ENCODE data around the gene FAM171A2. TPM values are rescaled to one million over a fixed set of nuclear protein-coding genes. Genes with fewer than 3 reads are reported as not detected.
A peak's percentile ranks its signal among the peaks of the same experiment; 100 is the strongest.

FAM171A2 gene
- total and polyA plus RNA-seq, 2 donors (not counting 1 experiment from before 2014, with no cell fraction given): 0.18 to 0.69 TPM

- Histone ChIP-seq H3K79me2 (ENCODE audit: control insufficient read depth, insufficient read depth, low read length) (no peaks in the 10 kb centered on the region), H3K9me3 (ENCODE audit: control extremely low read depth in 1 of 3, control insufficient read depth in 2 of 3, insufficient read depth in 1 of 3, low read length in 2 of 3) (peaks cover 0 to 15% (median 0%) of the 10 kb centered on the region in 3 donors), H3K27ac (ENCODE audit: low read length in 2 of 2) (no peak overlapping the region), H3K4me3 (ENCODE audit: control extremely low read depth in 1 of 5, extremely low read depth in 1 of 5, insufficient read depth in 1 of 5, low read depth in 2 of 5, low read length in 4 of 5) (peak overlapping the region in 3 of 5 experiments; percentile 17 to 38 (median 20)), H3K4me2 (replicated peaks; ENCODE audit: low read depth, low read length, poor library complexity, severe bottlenecking) (peak overlapping the region; percentile 78), H3K9ac (ENCODE audit: low read length) (peak overlapping the region; percentile 26), H3K4me1 (ENCODE audit: control insufficient read depth in 2 of 2, insufficient read depth in 2 of 2, low read length in 2 of 2) (peaks cover 18 to 20% of the 10 kb centered on the region in 2 donors), H3K36me3 (replicated peaks in 1 of 2; ENCODE audit: control extremely low read depth in 1 of 2, control insufficient read depth in 1 of 2, extremely low read depth in 1 of 2, insufficient read depth in 2 of 2, low read length in 1 of 2) (no peaks in the 10 kb centered on the region), H2AFZ (ENCODE audit: insufficient read depth, low read depth, low read length, poor library complexity, severe bottlenecking) (no peak overlapping the region), H3K27me3 (replicated peaks in 1 of 4; ENCODE audit: control extremely low read depth in 1 of 4, control insufficient read depth in 3 of 4, insufficient read depth in 4 of 4, low read length in 3 of 4) (peaks cover 0 to 51% (median 16%) of the 10 kb centered on the region in 4 experiments), H4K20me1 (ENCODE audit: control insufficient read depth, insufficient read depth, low read length, poor library complexity, severe bottlenecking) (no peaks in the 10 kb centered on the region)
- CTCF ChIA-PET: no interaction called here
- TF ChIP-seq EZH2 (IDR thresholded peaks at IDR 0.05; ENCODE audit: borderline replicate concordance, insufficient read depth, low read depth, low read length, poor library complexity, severe bottlenecking) (no peak), CTCF (IDR thresholded peaks at IDR 0.05) (no peak)
- no peaks in the 10 kb centered on the region for H3K9me3 Mint-ChIP-seq (ENCODE audit: insufficient read depth)
- H3K27ac Mint-ChIP-seq: no peak overlapping the region
- POLR2A ChIA-PET: interaction anchor here (0.5 to 0.6 kb wide), 3 partner anchors 21 to 1966 kb away, joined by 4 to 5 read pairs (median 4); no protein-coding TSS in a partner anchor
- H3K4me3 Mint-ChIP-seq: peak overlapping the region; percentile 44
- 2% methylated on average over 11 of the region's 15 CpGs for WGBS (ENCODE audit: insufficient coverage)
- intact Hi-C loops (cut with micrococcal nuclease): loop anchor here (1.0 kb wide), 1 partner anchor 15 kb away; the partner anchor contains the start of gene SLC25A39
- peaks cover 46% of the 10 kb centered on the region for H3K27me3 Mint-ChIP-seq
- ATAC-seq (ENCODE audit: low read depth) (no peak), DNase-seq (peak; percentile 28)
- H3K4me1 Mint-ChIP-seq: peaks cover 19% of the 10 kb centered on the region
Observed at GRCh38 chr17:44308865-44309264, 54.8 kb downstream of the FAM171A2 start.

- peak within 1 kb of the TSS; percentile 78 for H3K4me2 ChIP-seq (replicated peaks; ENCODE audit: low read depth, low read length, poor library complexity, severe bottlenecking)
- H3K27me3 Mint-ChIP-seq: peaks cover 46% of the 10 kb centered on the region
- H3K4me3 Mint-ChIP-seq: peak within 1 kb of the TSS; percentile 44
- H4K20me1 ChIP-seq (ENCODE audit: control insufficient read depth, insufficient read depth, low read length, poor library complexity, severe bottlenecking): no peaks in the 10 kb centered on the region
- peaks cover 0 to 15% (median 0%) of the 10 kb centered on the region in 3 donors for H3K9me3 ChIP-seq (ENCODE audit: control extremely low read depth in 1 of 3, control insufficient read depth in 2 of 3, insufficient read depth in 1 of 3, low read length in 2 of 3)
- no peak within 1 kb of the TSS for H2AFZ ChIP-seq (ENCODE audit: insufficient read depth, low read depth, low read length, poor library complexity, severe bottlenecking)
- H3K4me1 Mint-ChIP-seq: peaks cover 19% of the 10 kb centered on the region
- POLR2A ChIA-PET: interaction anchor here (0.5 to 0.6 kb wide), 3 partner anchors 87 to 1966 kb away, joined by 4 read pairs; no protein-coding TSS in a partner anchor
- CTCF ChIA-PET: no interaction called here
- DNase-seq: peak; percentile 88
- H3K36me3 ChIP-seq (replicated peaks in 1 of 2; ENCODE audit: control extremely low read depth in 1 of 2, control insufficient read depth in 1 of 2, extremely low read depth in 1 of 2, insufficient read depth in 2 of 2, low read length in 1 of 2): no peaks in the 10 kb centered on the region
- peak within 1 kb of the TSS in 3 of 5 experiments; percentile 20 to 38 (median 38) for H3K4me3 ChIP-seq (ENCODE audit: control extremely low read depth in 1 of 5, extremely low read depth in 1 of 5, insufficient read depth in 1 of 5, low read depth in 2 of 5, low read length in 4 of 5)
- peaks cover 18 to 20% of the 10 kb centered on the region in 2 donors for H3K4me1 ChIP-seq (ENCODE audit: control insufficient read depth in 2 of 2, insufficient read depth in 2 of 2, low read length in 2 of 2)
- H3K9me3 Mint-ChIP-seq (ENCODE audit: insufficient read depth): no peaks in the 10 kb centered on the region
- H3K27ac Mint-ChIP-seq: no peak within 1 kb of the TSS
- H3K79me2 ChIP-seq (ENCODE audit: control insufficient read depth, insufficient read depth, low read length): no peaks in the 10 kb centered on the region
- WGBS (ENCODE audit: insufficient coverage): 3% methylated on average over 30 of the region's 39 CpGs
- peak within 1 kb of the TSS; percentile 26 for H3K9ac ChIP-seq (ENCODE audit: low read length)
- H3K27ac ChIP-seq (ENCODE audit: low read length in 2 of 2): no peak within 1 kb of the TSS
- peaks cover 0 to 50% (median 16%) of the 10 kb centered on the region in 4 experiments for H3K27me3 ChIP-seq (replicated peaks in 1 of 4; ENCODE audit: control extremely low read depth in 1 of 4, control insufficient read depth in 3 of 4, insufficient read depth in 4 of 4, low read length in 3 of 4)
- peak; percentile 92 for ATAC-seq (ENCODE audit: low read depth)
- intact Hi-C loops (cut with micrococcal nuclease): loop anchor here (1.0 kb wide), 1 partner anchor 16 kb away; the partner anchor contains the start of gene SLC25A39
- no peak for TF ChIP-seq CTCF (IDR thresholded peaks at IDR 0.05)
- no peak for TF ChIP-seq EZH2 (IDR thresholded peaks at IDR 0.05; ENCODE audit: borderline replicate concordance, insufficient read depth, low read depth, low read length, poor library complexity, severe bottlenecking)
Observed at GRCh38 chr17:44308320-44308818, 55.3 kb downstream of the FAM171A2 start, which contains the start of gene RUNDC3A. Gene RUNDC3A (plus strand): TSS chr17:44308601. CDS start chr17:44308833, 232 bp downstream.
